Measurements from ENCODE around the gene HTR3A.

Gene HTR3A

DNA sequence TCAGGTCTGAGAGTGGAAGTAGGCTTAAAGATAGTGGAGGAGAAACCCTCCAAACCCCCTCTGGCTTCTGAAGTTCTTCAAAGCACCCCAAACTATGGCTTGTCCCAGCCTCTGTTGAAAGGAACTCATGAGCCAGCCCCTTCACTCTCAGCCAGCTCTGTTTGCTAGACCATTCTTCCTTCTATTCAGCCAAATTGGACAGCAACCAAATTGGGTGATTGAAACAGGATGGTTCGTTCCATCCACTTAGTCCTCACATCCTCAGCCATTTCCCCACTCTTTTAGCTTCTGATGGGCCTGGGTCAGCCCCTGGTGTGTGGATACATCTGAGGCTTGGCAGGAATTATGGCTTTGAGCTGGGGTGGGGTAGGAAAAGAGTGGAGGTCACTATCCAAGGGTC lies 4.5 kb downstream of the HTR3A start:
- DNase-seq (ENCODE audit: low read depth, low spot score): no peak

GRCh38 chr11:113980785-113981184 lies 5.9 kb downstream of the HTR3A start:
- DNase-seq (ENCODE audit: low read depth, low spot score): no peak

DNA sequence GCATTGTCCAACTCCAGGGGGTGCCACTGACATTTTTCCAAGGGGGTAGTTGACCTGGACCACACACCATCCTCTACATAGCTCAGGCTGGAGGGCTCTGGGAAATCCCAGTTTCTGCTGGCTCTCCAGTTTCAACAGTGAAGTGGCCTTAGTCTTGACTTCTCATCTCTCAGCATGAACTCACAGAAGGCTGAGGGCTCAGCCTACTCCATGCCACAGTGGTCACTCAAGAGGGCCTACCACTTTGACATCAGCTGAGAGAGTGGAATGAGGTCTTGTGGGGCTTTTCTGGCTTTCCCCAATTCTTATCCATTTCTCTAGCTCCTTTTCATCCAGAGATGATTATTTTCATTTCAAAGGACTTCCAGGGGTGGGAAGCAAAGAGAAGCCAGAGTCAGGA lies 7.4 kb downstream of the HTR3A start:
- no peak for DNase-seq (ENCODE audit: low read depth, low spot score)

DNA sequence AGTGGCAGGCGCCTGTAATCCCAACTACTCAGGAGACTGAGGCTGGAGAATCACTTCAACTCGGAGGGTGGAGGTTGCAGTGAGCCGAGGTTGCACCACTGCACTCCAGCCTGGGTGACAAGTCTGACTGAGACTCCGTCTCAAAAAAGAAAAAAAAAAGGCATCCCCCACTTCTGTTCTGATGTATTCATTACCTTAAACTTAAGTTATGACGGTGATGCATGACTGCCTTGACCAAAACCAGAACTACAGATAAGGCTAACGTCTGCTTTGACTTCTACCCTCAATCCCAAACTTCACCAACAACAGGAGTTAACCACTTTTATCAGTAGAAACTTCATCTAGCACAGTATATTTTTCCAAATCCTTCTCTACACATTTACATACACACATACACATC lies 9.9 kb downstream of the HTR3A start:
- no peak for DNase-seq (ENCODE audit: low read depth, low spot score)

DNA sequence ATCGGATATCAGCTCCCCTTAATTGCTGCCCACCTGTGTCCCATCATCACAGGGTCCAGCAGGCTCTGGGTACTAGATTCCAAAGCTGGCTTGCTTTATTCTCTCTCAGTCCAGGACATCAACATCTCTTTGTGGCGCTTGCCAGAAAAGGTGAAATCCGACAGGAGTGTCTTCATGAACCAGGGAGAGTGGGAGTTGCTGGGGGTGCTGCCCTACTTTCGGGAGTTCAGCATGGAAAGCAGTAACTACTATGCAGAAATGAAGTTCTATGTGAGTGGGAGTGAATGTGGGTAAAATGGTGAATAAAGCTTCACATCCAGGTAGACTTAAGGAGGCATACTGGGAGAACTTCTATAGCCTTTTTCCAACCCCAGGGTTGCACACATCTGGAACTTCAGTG lies 11.0 kb downstream of the HTR3A start:
- no peak for DNase-seq (ENCODE audit: low read depth, low spot score)

DNA sequence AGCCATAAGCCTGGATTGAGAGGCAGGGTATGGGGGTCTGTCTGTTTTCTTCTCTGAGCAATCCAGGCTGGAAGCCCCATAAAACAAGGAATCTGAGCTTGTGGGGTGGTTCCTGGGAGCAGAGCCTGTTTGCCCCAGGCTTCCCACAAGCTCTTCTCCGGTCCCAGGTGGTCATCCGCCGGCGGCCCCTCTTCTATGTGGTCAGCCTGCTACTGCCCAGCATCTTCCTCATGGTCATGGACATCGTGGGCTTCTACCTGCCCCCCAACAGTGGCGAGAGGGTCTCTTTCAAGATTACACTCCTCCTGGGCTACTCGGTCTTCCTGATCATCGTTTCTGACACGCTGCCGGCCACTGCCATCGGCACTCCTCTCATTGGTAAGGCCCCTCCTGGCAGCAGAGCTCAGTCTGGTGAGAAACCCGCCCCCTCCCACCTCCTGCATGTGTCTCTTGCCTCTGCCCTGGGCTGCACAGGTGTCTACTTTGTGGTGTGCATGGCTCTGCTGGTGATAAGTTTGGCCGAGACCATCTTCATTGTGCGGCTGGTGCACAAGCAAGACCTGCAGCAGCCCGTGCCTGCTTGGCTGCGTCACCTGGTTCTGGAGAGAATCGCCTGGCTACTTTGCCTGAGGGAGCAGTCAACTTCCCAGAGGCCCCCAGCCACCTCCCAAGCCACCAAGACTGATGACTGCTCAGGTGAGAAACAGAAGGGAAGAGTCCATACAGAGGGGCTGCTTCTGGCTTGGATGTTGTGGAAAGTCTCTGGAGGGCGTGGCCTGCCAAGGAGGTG lies 11.6 kb downstream of the HTR3A start:
- no peak for DNase-seq (ENCODE audit: low read depth, low spot score)

DNA sequence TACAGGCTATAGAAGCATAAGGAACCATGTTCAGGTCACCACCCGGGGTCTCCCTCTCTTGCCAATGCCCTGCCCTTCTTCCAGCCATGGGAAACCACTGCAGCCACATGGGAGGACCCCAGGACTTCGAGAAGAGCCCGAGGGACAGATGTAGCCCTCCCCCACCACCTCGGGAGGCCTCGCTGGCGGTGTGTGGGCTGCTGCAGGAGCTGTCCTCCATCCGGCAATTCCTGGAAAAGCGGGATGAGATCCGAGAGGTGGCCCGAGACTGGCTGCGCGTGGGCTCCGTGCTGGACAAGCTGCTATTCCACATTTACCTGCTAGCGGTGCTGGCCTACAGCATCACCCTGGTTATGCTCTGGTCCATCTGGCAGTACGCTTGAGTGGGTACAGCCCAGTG lies 14.5 kb downstream of the HTR3A start:
- DNase-seq (ENCODE audit: low read depth, low spot score): no peak

DNA sequence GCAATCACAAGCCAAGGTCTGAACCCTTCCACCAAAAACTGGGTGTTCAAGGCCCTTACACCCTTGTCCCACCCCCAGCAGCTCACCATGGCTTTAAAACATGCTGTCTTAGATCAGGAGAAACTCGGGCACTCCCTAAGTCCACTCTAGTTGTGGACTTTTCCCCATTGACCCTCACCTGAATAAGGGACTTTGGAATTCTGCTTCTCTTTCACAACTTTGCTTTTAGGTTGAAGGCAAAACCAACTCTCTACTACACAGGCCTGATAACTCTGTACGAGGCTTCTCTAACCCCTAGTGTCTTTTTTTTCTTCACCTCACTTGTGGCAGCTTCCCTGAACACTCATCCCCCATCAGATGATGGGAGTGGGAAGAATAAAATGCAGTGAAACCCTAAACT lies 15.0 kb downstream of the HTR3A start:
- no peak for DNase-seq (ENCODE audit: low read depth, low spot score)

DNA sequence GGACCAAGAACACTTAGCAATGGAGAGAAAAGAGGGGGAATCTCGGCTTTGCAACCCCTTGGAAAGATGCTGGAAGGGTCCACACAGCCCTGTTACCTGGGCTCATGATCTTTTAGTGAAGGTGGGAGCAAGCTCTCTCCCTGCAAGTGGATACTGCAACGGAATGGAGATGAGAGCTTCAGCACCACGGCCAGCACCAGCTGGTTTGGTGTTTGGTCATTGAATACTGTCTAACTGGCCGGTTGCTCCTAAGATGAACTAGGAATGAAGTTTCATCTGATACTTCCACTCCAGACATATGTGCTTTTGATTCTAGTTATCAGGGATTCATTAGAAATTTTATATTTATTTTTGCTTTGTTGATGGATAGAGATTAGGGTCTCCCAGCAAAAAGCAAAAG lies 16.3 kb downstream of the HTR3A start:
- no peak for DNase-seq (ENCODE audit: low read depth, low spot score)

GRCh38 chr11:113991718-113992458 lies 17.0 kb downstream of the HTR3A start:
- DNase-seq (ENCODE audit: low read depth, low spot score): no peak

DNA sequence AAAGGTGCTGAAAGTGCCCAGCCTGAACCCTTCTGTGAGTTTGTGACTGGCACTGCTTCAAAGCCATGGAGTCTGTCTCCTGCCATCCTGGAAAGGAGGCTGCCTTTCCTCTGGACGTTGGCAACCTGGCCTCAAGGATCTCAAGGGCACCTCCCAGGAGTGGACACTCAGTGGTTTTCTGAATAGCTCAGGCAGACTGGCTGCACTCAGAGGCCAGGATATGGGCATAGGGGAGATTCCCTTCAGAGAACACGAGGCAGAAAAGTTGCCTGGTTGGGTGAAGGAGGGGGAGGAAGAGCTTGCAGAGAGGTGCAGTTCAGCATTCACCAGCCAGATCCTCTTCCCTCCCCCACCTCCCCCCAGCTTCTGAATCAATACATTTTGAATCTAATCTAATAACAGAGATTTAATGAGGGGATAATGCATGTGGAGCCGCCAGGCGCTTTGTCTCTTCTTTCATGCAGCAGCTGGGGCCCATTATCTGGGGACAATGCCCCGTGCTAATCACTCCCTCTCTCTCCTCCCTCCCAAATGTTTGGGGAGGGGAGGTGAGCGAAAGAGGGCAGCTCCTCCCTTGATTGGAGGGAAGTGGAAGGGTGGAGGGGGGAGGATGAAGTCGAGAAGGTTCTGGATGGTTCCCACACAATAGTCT lies 17.7 kb downstream of the HTR3A start:
- DNase-seq (ENCODE audit: low read depth, low spot score): no peak

DNA sequence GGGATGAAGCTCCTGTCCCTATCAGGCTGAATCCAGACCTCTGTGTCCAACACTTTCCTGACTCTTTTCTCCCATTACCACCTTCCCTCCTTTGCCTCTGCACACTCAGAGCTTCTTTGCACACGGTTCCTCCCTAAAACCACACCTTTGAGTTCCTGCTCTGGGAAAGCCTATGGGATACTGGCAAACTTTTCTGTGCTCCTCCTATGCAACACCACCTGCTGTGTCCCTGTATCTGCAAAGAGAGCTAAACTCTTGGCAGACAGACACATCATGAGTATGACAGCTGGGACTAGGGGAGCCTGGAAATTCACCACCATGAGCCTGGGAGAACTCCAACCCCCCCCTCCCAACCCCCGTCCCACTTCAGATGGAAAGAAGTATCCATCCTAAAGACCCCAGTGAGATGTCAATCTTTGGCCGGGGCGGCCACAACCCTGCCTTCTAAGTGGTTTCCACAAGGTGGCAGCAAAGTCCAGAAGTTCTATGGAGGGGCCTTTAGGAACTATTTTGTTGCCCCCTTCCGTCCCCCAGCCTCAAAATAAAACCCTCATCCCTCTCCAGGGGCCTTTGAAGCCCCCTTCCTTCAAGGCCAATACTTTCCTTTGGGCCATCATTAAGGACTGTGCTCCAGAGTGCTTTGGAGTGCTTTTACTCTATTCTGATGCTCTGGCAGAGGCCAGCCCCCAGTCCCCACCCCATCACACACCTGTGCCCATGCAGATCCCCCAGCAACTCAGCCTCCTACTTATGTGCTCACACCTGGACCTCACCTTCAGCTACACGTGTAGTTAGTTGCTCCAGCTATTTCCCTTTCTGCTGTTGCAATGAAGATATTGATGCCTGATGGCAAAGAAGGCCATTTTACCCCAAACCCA lies 19.4 kb downstream of the HTR3A start:
- DNase-seq (ENCODE audit: low read depth, low spot score): no peak

DNA sequence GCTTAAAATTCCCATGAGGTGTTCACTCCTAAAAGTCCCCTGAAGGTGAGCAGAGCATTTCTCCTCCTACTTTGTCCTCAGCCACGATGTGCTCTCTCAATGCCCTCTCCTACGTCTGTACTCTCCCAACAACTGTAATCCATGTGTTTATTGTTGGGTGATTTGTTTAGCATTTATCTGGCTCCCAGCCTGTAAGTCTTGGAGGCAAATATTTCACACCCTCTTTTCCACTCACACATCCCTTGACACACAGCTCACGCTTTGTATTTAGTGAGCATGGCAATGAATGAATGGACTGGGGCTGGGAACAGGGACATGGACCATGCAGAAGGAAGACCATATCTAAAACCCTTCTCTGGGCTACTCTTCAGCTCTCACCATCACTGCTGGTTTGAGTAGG lies 22.6 kb downstream of the HTR3A start:
- no peak for DNase-seq (ENCODE audit: low read depth, low spot score)

DNA sequence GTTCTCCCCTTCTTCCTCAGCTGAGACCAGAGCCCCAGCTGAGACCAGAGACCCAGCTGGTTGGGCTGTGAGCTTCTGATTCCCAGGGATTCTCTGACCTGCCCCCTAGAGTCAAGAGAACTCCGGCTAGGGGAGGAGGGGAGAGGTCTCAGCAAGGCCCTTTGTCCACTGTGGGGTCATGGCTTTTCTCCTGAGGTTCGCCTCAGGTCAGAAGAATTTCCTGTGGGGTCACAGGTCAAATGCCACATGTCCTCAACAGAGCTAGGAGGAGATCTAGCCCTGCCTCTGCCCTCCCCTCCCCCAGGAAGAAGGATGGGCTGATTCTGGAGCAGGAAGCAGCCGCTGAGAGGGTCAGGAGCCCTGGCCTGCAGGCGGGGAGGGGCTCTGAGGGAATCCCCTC lies 23.7 kb downstream of the HTR3A start:
- DNase-seq (ENCODE audit: low read depth, low spot score): no peak

- DNase-seq (ENCODE audit: low read depth, low spot score): no peak
These were observed 25.6 kb downstream of the HTR3A start for GRCh38 chr11:114000526-114000925.

GRCh38 chr11:114001416-114001815 lies 26.5 kb downstream of the HTR3A start:
- DNase-seq (ENCODE audit: low read depth, low spot score): no peak

DNA sequence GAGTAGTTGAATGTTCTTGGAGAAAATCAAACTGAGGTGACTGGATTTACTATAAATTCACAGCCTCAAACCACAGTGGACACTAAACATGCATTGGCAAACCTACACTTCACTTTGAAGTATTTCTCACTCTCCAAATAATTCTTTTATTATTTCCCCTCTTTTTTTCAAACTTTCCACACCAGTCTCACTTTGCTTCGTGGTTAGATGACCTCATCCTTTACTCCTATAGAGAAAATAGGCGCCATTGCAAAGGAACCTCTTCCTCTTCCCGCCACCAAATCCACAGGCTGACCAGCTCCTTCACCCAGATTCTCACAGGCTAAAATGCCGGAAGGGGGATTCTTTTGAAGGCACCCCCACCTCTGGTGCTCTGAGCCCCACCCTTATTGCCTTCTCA lies 33.4 kb downstream of the HTR3A start:
- no peak for DNase-seq (ENCODE audit: low read depth, low spot score)

DNA sequence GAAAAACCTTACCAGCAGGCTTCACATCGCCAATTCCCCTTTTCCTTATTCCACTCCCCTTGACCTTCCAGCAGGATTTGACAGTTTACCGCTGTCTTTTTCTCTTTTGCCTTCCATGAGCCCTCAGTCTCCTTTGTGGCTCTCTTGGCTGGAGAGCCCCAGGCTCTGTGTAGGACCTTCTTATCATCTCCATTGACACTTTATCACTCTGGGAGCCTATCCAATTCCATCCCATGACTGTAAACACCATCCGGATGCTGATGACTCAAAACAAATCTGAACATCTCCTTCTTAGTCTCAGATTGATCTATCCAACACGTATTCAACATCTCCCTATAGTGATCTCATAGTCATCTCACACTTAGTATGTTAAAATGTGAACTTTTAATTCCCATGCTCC lies 36.0 kb downstream of the HTR3A start:
- no peak for DNase-seq (ENCODE audit: low read depth, low spot score)

DNA sequence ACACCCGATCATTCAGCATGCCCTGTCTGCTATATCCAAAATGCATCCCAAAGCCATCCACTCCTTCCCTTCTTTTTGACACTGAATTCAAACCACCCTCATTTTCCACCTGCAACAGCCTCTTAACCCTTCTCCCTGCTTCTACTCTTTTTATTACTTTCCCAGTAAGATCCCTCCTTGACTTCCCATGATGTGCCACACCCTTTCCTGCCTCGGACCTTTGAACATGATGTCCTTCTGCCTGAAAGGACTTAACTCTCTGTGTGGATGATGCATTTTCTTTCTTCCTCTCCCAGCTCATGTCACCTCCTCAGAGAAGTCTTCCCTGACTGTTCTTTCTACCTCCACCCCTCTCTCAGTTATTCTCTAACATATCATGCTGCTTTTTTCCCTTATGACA lies 36.5 kb downstream of the HTR3A start:
- DNase-seq (ENCODE audit: low read depth, low spot score): no peak

DNA sequence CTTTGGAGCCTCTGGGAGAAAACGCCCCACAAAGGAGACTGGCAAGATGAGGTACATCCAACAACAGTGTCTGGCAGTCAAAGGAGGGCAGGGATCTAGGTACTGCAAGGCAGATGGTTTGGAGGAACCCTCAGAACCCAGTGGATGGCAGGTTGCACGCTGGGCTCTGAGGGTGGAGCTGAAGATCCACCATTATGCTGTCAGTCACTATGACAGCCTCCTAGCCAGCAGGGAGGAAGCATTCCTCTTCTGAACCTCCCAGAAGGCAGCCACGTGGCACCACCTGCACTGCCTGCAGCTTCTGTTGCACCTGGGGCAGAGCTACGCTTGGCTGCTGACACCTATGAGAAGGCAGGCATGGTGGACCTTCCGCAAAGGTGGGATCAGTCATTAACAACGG lies 40.2 kb downstream of the HTR3A start:
- DNase-seq (ENCODE audit: low read depth, low spot score): no peak

- no peak for DNase-seq (ENCODE audit: low read depth, low spot score)
These were observed 42.1 kb downstream of the HTR3A start for GRCh38 chr11:114016986-114017385.

DNA sequence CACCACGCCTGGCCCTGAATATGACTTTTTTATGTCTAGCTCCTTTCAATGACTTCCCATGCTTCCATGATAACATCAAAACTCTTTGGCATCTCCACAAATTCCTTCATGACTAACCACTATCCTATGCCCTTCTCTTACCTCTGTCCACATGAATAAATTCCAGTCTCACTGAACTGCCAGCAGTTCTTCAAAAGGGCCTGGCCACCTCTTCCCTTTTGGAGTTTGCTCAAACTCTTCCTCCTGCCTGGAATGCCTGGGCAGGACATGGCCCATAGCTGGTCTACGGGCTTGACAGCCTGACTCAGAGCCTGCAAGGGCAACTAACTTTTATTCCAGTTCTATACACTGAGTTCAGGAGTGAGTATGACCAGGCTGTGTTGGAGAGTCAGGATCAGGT lies 42.8 kb downstream of the HTR3A start:
- DNase-seq (ENCODE audit: low read depth, low spot score): no peak

Data from iPS DF 19.7 (cell line).